ENCODE data around the gene WNK2.
"Not testable (repeated sequence)": the region's sequence is repeated elsewhere in the genome, so short reads cannot be mapped to it uniquely, and the experiment has no call there.

Gene WNK2

GRCh38 chr9:93332317-93332716 is 148.4 kb downstream of the WNK2 start:
- H3K4me3 ChIP-seq (ENCODE audit: insufficient read depth, low read depth, low read length, poor library complexity, severe bottlenecking) = no peak overlapping the region
- no peak overlapping the region for H3K27ac ChIP-seq (ENCODE audit: insufficient read depth, low read length, poor library complexity, severe bottlenecking)
- DNase-seq = no peak
- H3K4me1 ChIP-seq (ENCODE audit: control insufficient read depth, insufficient read depth, low read length, poor library complexity, severe bottlenecking) = no peaks in the 10 kb centered on the region
- H3K36me3 ChIP-seq (ENCODE audit: control insufficient read depth, insufficient read depth, low read length) = no peaks in the 10 kb centered on the region
- H3K9me3 ChIP-seq (ENCODE audit: control insufficient read depth, low read length) = no peaks in the 10 kb centered on the region
- no peaks in the 10 kb centered on the region for H3K27me3 ChIP-seq (replicated peaks; ENCODE audit: control insufficient read depth, insufficient read depth, low read length, poor library complexity, severe bottlenecking)

- H3K4me1 ChIP-seq (ENCODE audit: control insufficient read depth, insufficient read depth, low read length, poor library complexity, severe bottlenecking) = no peaks in the 10 kb centered on the region
- no peaks in the 10 kb centered on the region for H3K36me3 ChIP-seq (ENCODE audit: control insufficient read depth, insufficient read depth, low read length)
- no peak overlapping the region for H3K4me3 ChIP-seq (ENCODE audit: insufficient read depth, low read depth, low read length, poor library complexity, severe bottlenecking)
- no peak for DNase-seq
- no peaks in the 10 kb centered on the region for H3K9me3 ChIP-seq (ENCODE audit: control insufficient read depth, low read length)
- H3K27me3 ChIP-seq (replicated peaks; ENCODE audit: control insufficient read depth, insufficient read depth, low read length, poor library complexity, severe bottlenecking) = no peaks in the 10 kb centered on the region
- H3K27ac ChIP-seq (ENCODE audit: insufficient read depth, low read length, poor library complexity, severe bottlenecking) = no peak overlapping the region
These were observed 152.8 kb downstream of the WNK2 start for GRCh38 chr9:93336720-93337119.

GRCh38 chr9:93338196-93338595 is 154.3 kb downstream of the WNK2 start:
- not testable (repeated sequence) for H3K4me3 ChIP-seq (ENCODE audit: insufficient read depth, low read depth, low read length, poor library complexity, severe bottlenecking); H3K36me3 ChIP-seq (ENCODE audit: control insufficient read depth, insufficient read depth, low read length); H3K4me1 ChIP-seq (ENCODE audit: control insufficient read depth, insufficient read depth, low read length, poor library complexity, severe bottlenecking); H3K27ac ChIP-seq (ENCODE audit: insufficient read depth, low read length, poor library complexity, severe bottlenecking); H3K27me3 ChIP-seq (replicated peaks; ENCODE audit: control insufficient read depth, insufficient read depth, low read length, poor library complexity, severe bottlenecking); DNase-seq; H3K9me3 ChIP-seq (ENCODE audit: control insufficient read depth, low read length)

GRCh38 chr9:93340091-93340490 is 156.2 kb downstream of the WNK2 start:
- Histone ChIP-seq H3K27me3 (replicated peaks; ENCODE audit: control insufficient read depth, insufficient read depth, low read length, poor library complexity, severe bottlenecking) (peaks cover under 1% of the 10 kb centered on the region), H3K27ac (ENCODE audit: insufficient read depth, low read length, poor library complexity, severe bottlenecking) (no peak overlapping the region), H3K9me3 (ENCODE audit: control insufficient read depth, low read length) (no peaks in the 10 kb centered on the region), H3K36me3 (ENCODE audit: control insufficient read depth, insufficient read depth, low read length) (no peaks in the 10 kb centered on the region), H3K4me1 (ENCODE audit: control insufficient read depth, insufficient read depth, low read length, poor library complexity, severe bottlenecking) (no peaks in the 10 kb centered on the region), H3K4me3 (ENCODE audit: insufficient read depth, low read depth, low read length, poor library complexity, severe bottlenecking) (no peak overlapping the region)
- no peak for DNase-seq

GRCh38 chr9:93341820-93342219 is 157.9 kb downstream of the WNK2 start:
- H3K27me3 ChIP-seq (replicated peaks; ENCODE audit: control insufficient read depth, insufficient read depth, low read length, poor library complexity, severe bottlenecking) = peaks cover 17% of the 10 kb centered on the region
- H3K4me3 ChIP-seq (ENCODE audit: insufficient read depth, low read depth, low read length, poor library complexity, severe bottlenecking); H3K36me3 ChIP-seq (ENCODE audit: control insufficient read depth, insufficient read depth, low read length); DNase-seq; H3K27ac ChIP-seq (ENCODE audit: insufficient read depth, low read length, poor library complexity, severe bottlenecking); H3K4me1 ChIP-seq (ENCODE audit: control insufficient read depth, insufficient read depth, low read length, poor library complexity, severe bottlenecking); H3K9me3 ChIP-seq (ENCODE audit: control insufficient read depth, low read length): not testable (repeated sequence)

GRCh38 chr9:93342428-93342827 is 158.5 kb downstream of the WNK2 start:
- peaks cover 17% of the 10 kb centered on the region for H3K27me3 ChIP-seq (replicated peaks; ENCODE audit: control insufficient read depth, insufficient read depth, low read length, poor library complexity, severe bottlenecking)
- not testable (repeated sequence) for H3K36me3 ChIP-seq (ENCODE audit: control insufficient read depth, insufficient read depth, low read length); H3K4me1 ChIP-seq (ENCODE audit: control insufficient read depth, insufficient read depth, low read length, poor library complexity, severe bottlenecking); DNase-seq; H3K27ac ChIP-seq (ENCODE audit: insufficient read depth, low read length, poor library complexity, severe bottlenecking); H3K4me3 ChIP-seq (ENCODE audit: insufficient read depth, low read depth, low read length, poor library complexity, severe bottlenecking); H3K9me3 ChIP-seq (ENCODE audit: control insufficient read depth, low read length)

GRCh38 chr9:93343663-93344062 is 159.7 kb downstream of the WNK2 start:
- no peak overlapping the region for H3K27ac ChIP-seq (ENCODE audit: insufficient read depth, low read length, poor library complexity, severe bottlenecking)
- H3K4me3 ChIP-seq (ENCODE audit: insufficient read depth, low read depth, low read length, poor library complexity, severe bottlenecking) = no peak overlapping the region
- peaks cover 17% of the 10 kb centered on the region for H3K27me3 ChIP-seq (replicated peaks; ENCODE audit: control insufficient read depth, insufficient read depth, low read length, poor library complexity, severe bottlenecking)
- no peaks in the 10 kb centered on the region for H3K4me1 ChIP-seq (ENCODE audit: control insufficient read depth, insufficient read depth, low read length, poor library complexity, severe bottlenecking)
- no peaks in the 10 kb centered on the region for H3K36me3 ChIP-seq (ENCODE audit: control insufficient read depth, insufficient read depth, low read length)
- no peak for DNase-seq
- no peaks in the 10 kb centered on the region for H3K9me3 ChIP-seq (ENCODE audit: control insufficient read depth, low read length)

GRCh38 chr9:93345643-93346230 is 161.8 kb downstream of the WNK2 start:
- Histone ChIP-seq H3K4me3 (ENCODE audit: insufficient read depth, low read depth, low read length, poor library complexity, severe bottlenecking) (no peak overlapping the region), H3K27ac (ENCODE audit: insufficient read depth, low read length, poor library complexity, severe bottlenecking) (no peak overlapping the region), H3K36me3 (ENCODE audit: control insufficient read depth, insufficient read depth, low read length) (no peaks in the 10 kb centered on the region), H3K9me3 (ENCODE audit: control insufficient read depth, low read length) (no peaks in the 10 kb centered on the region), H3K4me1 (ENCODE audit: control insufficient read depth, insufficient read depth, low read length, poor library complexity, severe bottlenecking) (no peaks in the 10 kb centered on the region), H3K27me3 (replicated peaks; ENCODE audit: control insufficient read depth, insufficient read depth, low read length, poor library complexity, severe bottlenecking) (peaks cover 17% of the 10 kb centered on the region)
- DNase-seq = no peak

GRCh38 chr9:93346231-93347112 is 162.5 kb downstream of the WNK2 start:
- Histone ChIP-seq H3K4me1 (ENCODE audit: control insufficient read depth, insufficient read depth, low read length, poor library complexity, severe bottlenecking) (no peaks in the 10 kb centered on the region), H3K36me3 (ENCODE audit: control insufficient read depth, insufficient read depth, low read length) (no peaks in the 10 kb centered on the region), H3K4me3 (ENCODE audit: insufficient read depth, low read depth, low read length, poor library complexity, severe bottlenecking) (no peak overlapping the region), H3K27ac (ENCODE audit: insufficient read depth, low read length, poor library complexity, severe bottlenecking) (no peak overlapping the region), H3K9me3 (ENCODE audit: control insufficient read depth, low read length) (no peaks in the 10 kb centered on the region), H3K27me3 (replicated peaks; ENCODE audit: control insufficient read depth, insufficient read depth, low read length, poor library complexity, severe bottlenecking) (peaks cover 17% of the 10 kb centered on the region)
- no peak for DNase-seq

- DNase-seq; H3K27ac ChIP-seq (ENCODE audit: insufficient read depth, low read length, poor library complexity, severe bottlenecking); H3K4me3 ChIP-seq (ENCODE audit: insufficient read depth, low read depth, low read length, poor library complexity, severe bottlenecking); H3K4me1 ChIP-seq (ENCODE audit: control insufficient read depth, insufficient read depth, low read length, poor library complexity, severe bottlenecking); H3K9me3 ChIP-seq (ENCODE audit: control insufficient read depth, low read length); H3K36me3 ChIP-seq (ENCODE audit: control insufficient read depth, insufficient read depth, low read length): not testable (repeated sequence)
- H3K27me3 ChIP-seq (replicated peaks; ENCODE audit: control insufficient read depth, insufficient read depth, low read length, poor library complexity, severe bottlenecking) = peaks cover 17% of the 10 kb centered on the region
These were observed 163.5 kb downstream of the WNK2 start for GRCh38 chr9:93347371-93347975.

All from effector memory CD4-positive, alpha-beta T cell (primary cell).